ENCODE measurements around the gene FLNC. TPM values are rescaled to one million over a fixed set of nuclear protein-coding genes. Genes with fewer than 3 reads are reported as not detected.

Gene FLNC
- total and polyA plus RNA-seq, 9 of the 15 experiments (the other 6 are each of a cell fraction or from before 2014, with no cell fraction given), result 0.90 to 155 (median 28.8) TPM

- no peak for TF ChIP-seq ZBTB2 (IDR thresholded peaks at IDR 0.05)
- no peak for TF ChIP-seq ZNF592 (IDR thresholded peaks at IDR 0.05)
- 0 out of 2 replicates have a peak, but pooled peaks have one; percentile 18 for TF ChIP-seq PRMT5 (CRISPR knock-in tag; IDR thresholded peaks at IDR 0.05)
- TF ChIP-seq ZFP36 (IDR thresholded peaks at IDR 0.05; ENCODE audit: low read depth, low read length, partially characterized antibody), result no peak
- no peak for TF ChIP-seq PATZ1 (CRISPR knock-in tag; IDR thresholded peaks at IDR 0.05; ENCODE audit: borderline replicate concordance)
- no peak for TF ChIP-seq C11orf30 (IDR thresholded peaks at IDR 0.05; ENCODE audit: low read depth)
- 0 out of 2 replicates have a peak, but pooled peaks have one; percentile 66 for TF ChIP-seq ELK1 (CRISPR knock-in tag; IDR thresholded peaks at IDR 0.05)
- TF ChIP-seq CCAR2 (IDR thresholded peaks at IDR 0.05; ENCODE audit: low read depth, low read length), result no peak
- TF ChIP-seq ZBTB12 (CRISPR knock-in tag; IDR thresholded peaks at IDR 0.05), result no peak
- TF ChIP-seq RBM22 (IDR thresholded peaks at IDR 0.05; ENCODE audit: low read depth, low read length, poor library complexity, severe bottlenecking), result peak; percentile 87
- no peak for TF ChIP-seq SMAD2 (IDR thresholded peaks at IDR 0.05; ENCODE audit: low read depth, low read length)
Measured at GRCh38 chr7:128842674-128843641, 12.8 kb downstream of the FLNC start (continued).
